Cerebellar nuclear complex (tissue), 1 donor: ENCODE measurements around the gene KNOP1.
"Not testable (repeated sequence)": the region's sequence is repeated elsewhere in the genome, so short reads cannot be mapped to it uniquely, and the experiment has no call there.

Experiments
- DNase-seq, 2 experiments: peaks; one replicate each; lab custom pipeline; 2025; lab: John Stamatoyannopoulos, UW

KNOP1 gene

GRCh38 chr16:19743816-19744159 lies 25.8 kb upstream of the KNOP1 start:
- DNase-seq, result no peak

GRCh38 chr16:19741354-19741753 lies 23.3 kb upstream of the KNOP1 start:
- DNase-seq, result no peak

GRCh38 chr16:19737306-19738038 lies 19.4 kb upstream of the KNOP1 start:
- DNase-seq, result no peak

- peak; percentile 68 to 93 for DNase-seq
Measured at GRCh38 chr16:19735074-19735867, 17.2 kb upstream of the KNOP1 start.

- DNase-seq, result no peak
Measured at GRCh38 chr16:19733551-19733950, 15.5 kb upstream of the KNOP1 start.

- DNase-seq, result no peak
Measured at GRCh38 chr16:19728636-19728965, 10.6 kb upstream of the KNOP1 start.

GRCh38 chr16:19722981-19723380 lies 5.0 kb upstream of the KNOP1 start:
- DNase-seq, result no peak

GRCh38 chr16:19722269-19722952 lies 4.4 kb upstream of the KNOP1 start:
- DNase-seq, result no peak

- DNase-seq, result no peak
Measured at GRCh38 chr16:19718624-19718965, 568 bp upstream of the KNOP1 start.

GRCh38 chr16:19717314-19717713 lies 713 bp downstream of the KNOP1 start:
- DNase-seq, result no peak

- DNase-seq, result not testable (repeated sequence)
Measured at GRCh38 chr16:19716728-19717127, 1.3 kb downstream of the KNOP1 start.

GRCh38 chr16:19716183-19716582 lies 1.8 kb downstream of the KNOP1 start:
- DNase-seq, result no peak

GRCh38 chr16:19715566-19715965 lies 2.5 kb downstream of the KNOP1 start:
- DNase-seq, result no peak

GRCh38 chr16:19713697-19714096 lies 4.3 kb downstream of the KNOP1 start:
- DNase-seq, result no peak

- no peak for DNase-seq
Measured at GRCh38 chr16:19712418-19713058, 5.5 kb downstream of the KNOP1 start.

- no peak for DNase-seq
Measured at GRCh38 chr16:19711643-19712042, 6.4 kb downstream of the KNOP1 start.

GRCh38 chr16:19710991-19711545 lies 7.0 kb downstream of the KNOP1 start:
- DNase-seq, result no peak

GRCh38 chr16:19710191-19710908 lies 7.7 kb downstream of the KNOP1 start:
- DNase-seq, result no peak

GRCh38 chr16:19709381-19710136 lies 8.5 kb downstream of the KNOP1 start:
- no peak for DNase-seq

GRCh38 chr16:19708296-19709205 lies 9.5 kb downstream of the KNOP1 start:
- DNase-seq, result no peak
